GM21717 (cell line): ENCODE data around the gene PAPPA2.

ENCODE experiments used
- ATAC-seq: cut with Tn5 transposase; IDR thresholded peaks from one replicate; pipeline ENCODE4 v1.9.1; 2021; ENCODE audit warnings: mild to moderate bottlenecking, moderate library complexity; ENCODE audit not compliant: unreplicated experiment

PAPPA2 gene

GRCh38 chr1:176485083-176485482, 22.1 kb downstream of the PAPPA2 start:
- ATAC-seq, result no peak

- ATAC-seq, result no peak
Observed at GRCh38 chr1:176494436-176494835, 31.5 kb downstream of the PAPPA2 start.

- no peak for ATAC-seq
Observed at GRCh38 chr1:176499671-176500070, 36.7 kb downstream of the PAPPA2 start.

GRCh38 chr1:176501599-176501998, 38.6 kb downstream of the PAPPA2 start:
- no peak for ATAC-seq

GRCh38 chr1:176504848-176505553, 42.0 kb downstream of the PAPPA2 start:
- ATAC-seq, result no peak

GRCh38 chr1:176512966-176513365, 50.0 kb downstream of the PAPPA2 start:
- ATAC-seq, result no peak

GRCh38 chr1:176515310-176515709, 52.3 kb downstream of the PAPPA2 start:
- no peak for ATAC-seq

GRCh38 chr1:176517484-176517883, 54.5 kb downstream of the PAPPA2 start:
- ATAC-seq, result peak; percentile 87

- ATAC-seq, result no peak
Observed at GRCh38 chr1:176521211-176521610, 58.2 kb downstream of the PAPPA2 start.

- ATAC-seq, result no peak
Observed at GRCh38 chr1:176522310-176522845, 59.4 kb downstream of the PAPPA2 start.

- no peak for ATAC-seq
Observed at GRCh38 chr1:176529395-176530090, 66.6 kb downstream of the PAPPA2 start.

GRCh38 chr1:176531036-176531435, 68.1 kb downstream of the PAPPA2 start:
- no peak for ATAC-seq

GRCh38 chr1:176531921-176532897, 69.2 kb downstream of the PAPPA2 start:
- no peak for ATAC-seq

- no peak for ATAC-seq
Observed at GRCh38 chr1:176533020-176533419, 70.0 kb downstream of the PAPPA2 start.

- ATAC-seq, result no peak
Observed at GRCh38 chr1:176536588-176536987, 73.6 kb downstream of the PAPPA2 start.

GRCh38 chr1:176539018-176539417, 76.0 kb downstream of the PAPPA2 start:
- ATAC-seq, result no peak

- no peak for ATAC-seq
Observed at GRCh38 chr1:176540428-176540827, 77.5 kb downstream of the PAPPA2 start.

- no peak for ATAC-seq
Observed at GRCh38 chr1:176541663-176542062, 78.7 kb downstream of the PAPPA2 start.

GRCh38 chr1:176542352-176542751, 79.4 kb downstream of the PAPPA2 start:
- ATAC-seq, result no peak

- no peak for ATAC-seq
Observed at GRCh38 chr1:176543360-176544129, 80.6 kb downstream of the PAPPA2 start.
